ENCODE data around the gene KDM3B.
A peak's percentile ranks its signal among the peaks of the same experiment; 100 is the strongest.

Gene KDM3B

DNA sequence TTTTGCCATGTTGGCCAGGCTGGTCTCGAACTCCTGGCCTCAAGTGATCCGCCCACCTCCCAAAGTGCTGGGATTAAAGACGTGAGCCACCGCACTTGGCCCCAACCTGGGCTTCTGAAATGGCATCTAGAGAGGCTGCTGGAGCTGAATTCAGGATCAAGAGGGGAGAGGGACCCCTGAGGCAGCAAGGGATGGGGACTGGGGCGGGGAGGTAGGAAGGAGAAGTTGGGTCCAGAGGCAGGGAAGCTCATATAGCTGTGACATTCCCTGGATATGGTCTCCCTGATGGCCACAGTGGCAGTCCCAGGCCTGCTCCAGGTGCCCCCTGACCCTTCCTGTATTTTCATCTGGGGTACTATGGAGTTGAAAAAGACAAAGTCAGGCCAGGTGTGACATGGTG, 98.5 kb downstream of the KDM3B start:
- DNase-seq = no peak

DNA sequence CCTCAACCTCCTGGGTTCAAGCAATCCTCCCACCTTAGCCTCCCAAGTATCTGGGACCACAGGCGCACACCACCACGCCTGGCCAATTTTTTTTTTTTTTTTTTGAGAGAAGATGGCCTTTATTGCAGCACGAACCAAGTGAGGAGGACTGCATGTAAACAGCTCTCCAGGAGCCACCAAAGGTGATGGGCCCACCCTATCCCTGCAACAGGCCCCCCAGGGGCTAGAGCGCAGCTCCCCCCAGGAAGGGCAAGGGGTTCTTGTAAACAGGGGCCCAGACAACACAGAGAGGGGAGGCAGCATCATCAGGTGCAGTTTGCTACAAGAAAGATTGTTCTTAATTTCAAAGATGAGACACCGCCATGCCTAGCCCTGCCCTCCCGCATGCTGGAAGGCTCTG, 100.2 kb downstream of the KDM3B start:
- DNase-seq = no peak

DNA sequence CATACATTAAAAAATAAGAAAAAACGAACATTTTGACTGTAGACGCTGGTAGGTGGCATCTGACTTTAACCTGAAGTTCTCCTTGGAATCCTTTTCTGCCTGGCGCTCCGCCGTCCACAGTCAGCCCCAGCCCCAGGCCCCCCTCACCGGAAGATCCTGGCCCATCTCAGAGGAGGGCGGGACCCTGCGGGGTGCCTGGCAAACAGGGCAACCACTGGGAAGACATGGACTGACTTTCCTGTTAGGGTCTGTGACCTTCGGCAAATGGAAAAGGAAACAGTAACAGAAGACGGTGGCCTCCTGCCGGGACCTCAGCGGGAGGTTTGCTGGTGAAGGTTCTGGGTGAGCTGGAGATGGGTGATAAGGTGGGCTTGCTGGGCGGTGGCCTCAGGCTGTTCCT, 101.1 kb downstream of the KDM3B start:
- no peak for DNase-seq

DNA sequence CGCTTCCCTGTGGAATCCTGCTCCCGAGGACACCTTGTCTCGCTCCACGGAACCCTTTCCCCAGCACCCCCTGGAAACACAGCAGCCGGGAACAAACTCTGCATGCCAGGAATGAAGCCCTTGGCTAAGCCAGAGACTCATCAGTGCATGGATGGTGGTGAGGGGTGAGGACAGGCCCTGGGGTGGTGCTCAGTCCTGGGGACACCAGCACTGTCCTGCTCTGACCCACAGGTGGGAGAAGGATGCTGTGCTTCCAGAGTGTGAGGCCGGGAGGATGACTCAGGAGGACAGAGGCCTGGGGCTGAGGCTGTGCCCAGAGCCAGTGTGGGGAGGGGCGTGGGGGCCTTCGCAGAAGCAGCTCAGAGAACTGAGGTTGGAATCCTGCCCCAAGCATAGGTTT, 101.6 kb downstream of the KDM3B start:
- no peak for DNase-seq

GRCh38 chr5:138455232-138455930, 102.9 kb downstream of the KDM3B start:
- no peak for DNase-seq

DNA sequence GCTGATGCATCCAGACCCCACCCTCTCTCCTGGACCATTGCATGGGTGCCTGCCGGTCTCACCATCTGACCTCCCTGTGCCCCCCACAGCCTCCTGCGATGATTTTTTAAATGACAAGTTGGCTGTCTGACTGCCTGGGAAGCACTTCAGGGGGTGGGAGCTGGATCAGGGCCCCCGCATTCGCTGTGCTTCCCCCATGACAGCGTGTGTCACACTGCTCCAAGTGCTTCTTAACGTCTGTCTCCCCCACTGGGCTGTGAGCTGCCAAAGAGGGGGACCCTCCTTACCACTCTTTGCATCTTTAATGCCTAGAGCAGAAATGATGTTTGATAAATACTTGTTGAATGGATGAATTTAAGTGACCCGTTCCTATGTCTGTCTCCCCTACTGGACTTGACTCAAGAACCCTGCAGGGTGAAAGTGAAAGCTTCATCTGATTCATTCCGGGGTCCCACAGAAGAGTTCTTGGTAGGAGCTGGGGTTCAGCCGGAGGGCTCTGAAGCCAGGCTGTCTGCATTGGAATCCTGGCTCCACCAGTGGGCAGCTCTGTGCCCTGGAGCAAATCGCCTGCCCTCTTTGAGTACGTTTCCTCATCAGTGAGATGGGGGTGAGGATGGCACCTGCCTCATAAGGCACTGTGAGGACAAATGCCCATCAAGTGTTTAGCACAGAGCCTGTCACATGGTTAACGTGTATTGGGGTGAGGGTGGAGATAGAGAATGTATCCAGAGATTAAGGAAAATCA, 105.2 kb downstream of the KDM3B start:
- no peak for DNase-seq

GRCh38 chr5:138458384-138458783, 105.9 kb downstream of the KDM3B start:
- no peak for DNase-seq

- no peak for DNase-seq
Observed at GRCh38 chr5:138458856-138459255, 106.4 kb downstream of the KDM3B start.

DNA sequence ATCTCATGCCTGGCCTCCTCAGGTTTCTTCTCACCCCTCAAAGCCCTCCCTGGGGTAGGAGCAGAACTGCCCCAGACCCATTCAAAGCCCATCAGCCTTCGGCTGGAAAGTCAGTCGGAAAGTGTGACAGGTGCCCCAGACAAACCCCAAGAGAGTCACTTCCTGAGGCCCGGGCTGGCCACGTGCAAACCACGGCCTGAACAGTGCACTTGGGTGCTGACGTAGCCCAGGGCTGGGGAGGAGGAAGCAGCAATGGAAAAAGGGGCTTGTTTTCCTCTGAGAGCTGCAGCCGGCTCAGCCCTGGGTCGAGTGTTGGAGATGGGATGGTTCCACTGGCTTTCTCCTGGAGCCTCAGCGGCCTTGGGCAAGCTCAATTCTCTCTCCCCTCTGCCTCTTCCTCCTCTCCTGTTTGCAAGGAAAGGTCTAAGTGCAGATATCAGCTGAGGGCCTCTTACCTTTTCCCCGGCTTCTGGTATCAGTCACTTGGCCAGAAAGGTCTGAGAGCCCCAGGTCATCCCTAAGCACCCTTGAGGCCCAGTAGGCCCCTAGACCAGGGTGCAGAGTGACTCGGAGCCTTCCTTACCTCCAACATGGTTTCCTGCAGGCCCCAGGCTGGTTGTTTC, 106.9 kb downstream of the KDM3B start:
- no peak for DNase-seq

DNA sequence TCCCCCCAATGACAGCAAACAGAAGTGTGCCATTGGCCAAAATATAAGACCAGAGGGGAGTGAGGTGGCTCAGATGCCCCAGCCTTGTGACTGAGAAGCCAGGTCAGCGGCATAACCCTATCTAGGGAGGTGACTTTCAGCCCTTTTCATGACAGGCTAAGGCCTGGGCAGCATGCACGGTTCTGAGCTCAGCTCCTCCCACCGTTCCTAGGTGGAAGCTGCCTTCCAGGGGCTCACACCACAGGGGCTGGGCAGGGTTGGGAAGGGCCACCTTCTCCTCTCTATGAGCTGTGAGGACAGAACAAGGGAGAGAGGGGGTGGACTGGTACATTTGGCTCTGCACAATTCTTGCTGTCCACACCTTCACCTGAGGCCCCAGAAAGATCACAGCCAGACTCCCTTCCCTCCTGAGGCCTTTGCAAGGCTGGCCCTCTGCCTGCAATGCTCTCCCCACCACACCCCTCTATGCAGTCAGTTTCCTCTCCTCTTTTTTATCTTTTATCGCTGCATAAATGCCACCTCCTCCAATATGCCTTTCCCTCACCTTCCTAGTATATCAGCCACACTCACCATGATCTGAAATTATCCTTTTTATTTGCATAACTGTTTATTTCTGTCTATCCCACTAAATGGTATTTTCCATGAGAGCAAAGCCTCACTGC, 107.7 kb downstream of the KDM3B start:
- no peak for DNase-seq

DNA sequence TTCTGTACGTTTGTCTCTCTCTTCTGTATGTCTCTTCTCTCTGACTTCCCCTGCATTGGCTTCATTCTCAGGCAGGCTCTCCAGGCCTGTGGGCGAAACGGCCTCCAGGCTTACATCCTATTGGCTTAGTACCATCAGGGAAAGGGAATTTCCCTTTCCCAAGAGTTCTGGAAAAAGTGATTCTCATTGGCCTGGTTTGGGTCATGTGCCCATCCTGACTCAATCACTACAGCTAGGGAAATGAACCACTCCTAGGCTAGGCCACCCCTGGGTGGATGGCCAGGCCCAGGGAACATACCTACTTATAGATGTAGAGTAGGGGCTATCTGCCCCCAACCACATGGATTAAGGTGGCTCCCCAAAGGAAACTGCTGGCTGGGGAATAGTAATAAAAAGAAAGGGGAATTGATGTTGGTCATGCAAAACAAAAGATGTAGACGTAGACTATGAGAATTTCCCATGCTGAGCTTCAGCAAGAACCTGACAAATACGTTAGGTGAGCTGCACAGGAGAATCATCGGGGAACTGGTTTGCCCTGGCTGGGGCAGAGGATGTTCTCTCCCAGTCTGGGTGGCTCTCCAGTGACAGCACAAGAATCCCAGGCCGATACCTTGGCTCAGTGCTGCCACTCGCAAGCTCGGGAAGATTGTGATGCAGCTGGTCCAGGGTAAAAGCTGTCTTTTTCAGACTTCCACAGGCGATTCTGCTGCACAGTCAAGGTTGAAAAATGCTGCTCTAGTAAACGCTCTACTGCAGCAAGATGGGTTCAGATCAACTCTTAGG, 109.0 kb downstream of the KDM3B start:
- DNase-seq = no peak

DNA sequence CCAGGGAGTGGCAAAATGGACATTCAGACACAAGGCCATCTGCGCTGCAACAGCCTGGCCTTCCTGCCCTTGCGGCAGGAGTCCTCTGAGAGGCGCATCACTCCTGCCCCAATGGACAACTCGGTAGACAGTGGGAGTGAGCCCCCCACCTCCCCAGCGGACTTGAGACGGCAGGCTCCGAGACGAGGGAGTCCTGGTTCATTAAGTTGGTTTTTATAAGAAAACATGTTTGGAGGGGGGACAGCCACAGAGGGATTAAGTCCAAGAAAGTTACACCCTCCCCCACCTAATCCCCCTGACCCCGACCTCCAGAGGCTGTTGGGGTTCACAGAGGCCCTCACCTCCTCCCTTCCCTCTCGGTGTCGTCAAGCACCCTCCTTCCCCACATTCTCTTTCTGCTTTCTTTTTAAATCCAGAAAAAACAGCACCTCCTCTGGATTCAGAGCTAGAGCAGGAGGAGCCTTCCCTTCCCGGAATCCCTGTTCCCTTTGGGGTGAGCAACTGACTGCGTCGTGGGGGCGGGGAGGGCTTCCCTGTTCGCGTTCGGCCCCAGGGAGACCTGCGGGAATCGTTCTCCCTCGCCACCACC, 111.0 kb downstream of the KDM3B start:
- DNase-seq = peak; percentile 27

DNA sequence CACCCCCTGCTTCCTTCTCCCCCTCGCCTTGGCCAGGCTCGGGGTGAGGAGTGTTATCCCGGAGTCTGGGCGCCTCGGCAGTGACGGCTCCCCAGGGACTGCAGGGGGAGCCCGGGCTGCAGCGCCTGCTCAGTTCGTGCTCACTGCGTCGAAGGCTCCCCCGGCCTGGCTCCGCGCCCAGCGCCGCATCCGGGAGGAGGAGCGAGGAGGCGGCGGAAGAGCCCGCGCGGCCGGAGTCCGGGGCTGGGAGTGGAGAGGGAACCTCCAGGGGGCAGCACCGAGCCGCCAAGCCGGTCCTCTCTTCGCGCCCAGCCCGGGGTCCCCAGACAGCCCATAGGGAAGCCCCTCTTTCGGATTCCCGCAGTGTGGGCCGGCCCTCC, 111.5 kb downstream of the KDM3B start:
- DNase-seq = peak; percentile 58

DNA sequence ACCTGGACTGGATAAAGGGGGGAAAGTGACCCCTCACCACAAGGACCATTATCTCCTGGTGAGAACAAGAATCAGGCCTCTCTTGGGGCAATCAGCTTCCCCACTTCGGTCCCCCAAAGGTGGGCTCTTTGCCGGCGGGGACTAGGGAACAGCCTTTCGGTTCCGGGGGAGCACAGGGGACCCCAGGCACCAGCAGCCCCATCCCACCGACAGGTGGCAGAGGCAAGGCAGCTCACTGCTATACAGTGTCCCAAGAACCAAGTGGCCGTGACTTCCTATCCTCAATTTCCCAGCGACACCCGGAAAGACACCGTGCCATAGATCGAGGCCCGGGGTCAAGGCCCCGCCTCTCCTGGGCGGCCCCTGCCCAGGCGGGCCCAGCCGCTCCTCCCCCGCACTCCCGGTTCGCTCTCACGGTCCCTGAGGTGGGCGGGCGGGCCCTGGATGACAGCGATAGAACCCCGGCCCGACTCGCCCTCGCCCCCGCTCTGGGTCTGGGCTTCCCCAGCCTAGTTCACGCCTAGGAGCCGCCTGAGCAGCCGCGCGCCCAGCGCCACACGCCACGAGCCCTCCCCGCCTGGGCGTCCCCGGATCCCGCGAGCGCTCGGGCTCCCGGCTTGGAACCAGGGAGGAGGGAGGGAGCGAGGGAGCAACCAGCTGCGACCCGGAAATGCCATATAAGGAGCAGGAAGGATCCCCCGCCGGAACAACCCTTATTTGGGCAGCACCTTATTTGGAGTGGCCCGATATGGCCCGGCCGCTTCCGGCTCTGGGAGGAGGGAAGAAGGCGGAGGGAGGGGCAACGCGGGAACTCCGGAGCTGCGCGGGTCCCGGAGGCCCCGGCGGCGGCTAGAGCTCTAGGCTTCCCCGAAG, 112.1 kb downstream of the KDM3B start:
- peak; percentile 86 for DNase-seq

- peak; percentile 73 for DNase-seq
Observed at GRCh38 chr5:138465261-138466124, 113.0 kb downstream of the KDM3B start, which contains the start of gene EGR1. Gene EGR1, plus strand, starts transcription at chr5:138465479. Its CDS starts 283 bp downstream, at chr5:138465762.

- no peak for DNase-seq
Observed at GRCh38 chr5:138466125-138466899, 113.8 kb downstream of the KDM3B start.

DNA sequence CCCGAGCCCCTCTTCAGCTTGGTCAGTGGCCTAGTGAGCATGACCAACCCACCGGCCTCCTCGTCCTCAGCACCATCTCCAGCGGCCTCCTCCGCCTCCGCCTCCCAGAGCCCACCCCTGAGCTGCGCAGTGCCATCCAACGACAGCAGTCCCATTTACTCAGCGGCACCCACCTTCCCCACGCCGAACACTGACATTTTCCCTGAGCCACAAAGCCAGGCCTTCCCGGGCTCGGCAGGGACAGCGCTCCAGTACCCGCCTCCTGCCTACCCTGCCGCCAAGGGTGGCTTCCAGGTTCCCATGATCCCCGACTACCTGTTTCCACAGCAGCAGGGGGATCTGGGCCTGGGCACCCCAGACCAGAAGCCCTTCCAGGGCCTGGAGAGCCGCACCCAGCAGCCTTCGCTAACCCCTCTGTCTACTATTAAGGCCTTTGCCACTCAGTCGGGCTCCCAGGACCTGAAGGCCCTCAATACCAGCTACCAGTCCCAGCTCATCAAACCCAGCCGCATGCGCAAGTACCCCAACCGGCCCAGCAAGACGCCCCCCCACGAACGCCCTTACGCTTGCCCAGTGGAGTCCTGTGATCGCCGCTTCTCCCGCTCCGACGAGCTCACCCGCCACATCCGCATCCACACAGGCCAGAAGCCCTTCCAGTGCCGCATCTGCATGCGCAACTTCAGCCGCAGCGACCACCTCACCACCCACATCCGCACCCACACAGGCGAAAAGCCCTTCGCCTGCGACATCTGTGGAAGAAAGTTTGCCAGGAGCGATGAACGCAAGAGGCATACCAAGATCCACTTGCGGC, 114.6 kb downstream of the KDM3B start:
- DNase-seq = no peak

- DNase-seq = no peak
Observed at GRCh38 chr5:138467711-138468132, 115.2 kb downstream of the KDM3B start.
